HepG2 (cell line): ENCODE measurements around the gene ATAD3C. TPM values are rescaled to one million over a fixed set of nuclear protein-coding genes. Genes with fewer than 3 reads are reported as not detected.

Experiments used
- ATF5 ChIP-seq: sonication (generic); formaldehyde crosslinking; IDR thresholded peaks from 2 replicates; pipeline ENCODE4 v1.4.0; 2020; ENCODE audit warnings: mild to moderate bottlenecking, low read depth, missing genetic modification reagents
- DMTF1 ChIP-seq: sonication (generic); formaldehyde crosslinking; IDR thresholded peaks from 2 replicates; pipeline ENCODE4 v1.4.0; 2020; ENCODE audit warnings: mild to moderate bottlenecking, missing genetic modification reagents
- DZIP1 ChIP-seq: sonication (generic); formaldehyde crosslinking; IDR thresholded peaks from 2 replicates; pipeline ENCODE4 v1.5.0; 2020; ENCODE audit warnings: mild to moderate bottlenecking, missing genetic modification reagents
- GMEB2 ChIP-seq: IDR thresholded peaks from 2 replicates; pipeline ENCODE4 v1.6.1; 2016; ENCODE audit warnings: missing biosample characterization, missing genetic modification reagents, low read depth
- GZF1 ChIP-seq: sonication (generic); formaldehyde crosslinking; IDR thresholded peaks from 2 replicates; pipeline ENCODE4 v1.5.1; 2020; ENCODE audit warnings: mild to moderate bottlenecking, missing genetic modification reagents
- NFIC ChIP-seq: IDR thresholded peaks from 2 replicates; pipeline ENCODE4 v1.6.1; 2012; ENCODE audit warnings: mild to moderate bottlenecking, low read length, inconsistent platforms
- REXO4 ChIP-seq: sonication (generic); formaldehyde crosslinking; IDR thresholded peaks from 2 replicates; pipeline ENCODE4 v1.8.0; 2022; ENCODE audit warnings: missing genetic modification reagents, mild to moderate bottlenecking, borderline replicate concordance
- TARDBP ChIP-seq: sonication (generic); formaldehyde crosslinking; IDR thresholded peaks from 2 replicates; pipeline ENCODE4 v1.8.0; 2022; ENCODE audit warnings: mild to moderate bottlenecking, missing genetic modification reagents
- XBP1 ChIP-seq: sonication (generic); formaldehyde crosslinking; IDR thresholded peaks from 2 replicates; pipeline ENCODE4 v1.5.0; 2020; ENCODE audit warnings: missing genetic modification reagents
- ZBTB49 ChIP-seq: sonication (generic); formaldehyde crosslinking; IDR thresholded peaks from 2 replicates; pipeline ENCODE4 v1.4.0; 2020; ENCODE audit warnings: missing genetic modification reagents, borderline replicate concordance
- ZIK1 ChIP-seq: sonication (generic); formaldehyde crosslinking; IDR thresholded peaks from 2 replicates; pipeline ENCODE4 v1.5.0; 2020; ENCODE audit warnings: mild to moderate bottlenecking, low read depth, missing genetic modification reagents, borderline replicate concordance
- ZNF260 ChIP-seq: sonication (generic); formaldehyde crosslinking; IDR thresholded peaks from 2 replicates; pipeline ENCODE4 v1.4.0; 2020; ENCODE audit warnings: missing genetic modification reagents, low read depth, mild to moderate bottlenecking, borderline replicate concordance
- ZNF614 ChIP-seq: IDR thresholded peaks from 2 replicates; pipeline ENCODE4 v1.6.1; 2018; ENCODE audit warnings: missing biosample characterization, missing genetic modification reagents, inconsistent platforms, borderline replicate concordance
- ZNF703 ChIP-seq: sonication (generic); formaldehyde crosslinking; IDR thresholded peaks from 2 replicates; pipeline ENCODE4 v1.5.1; 2020; ENCODE audit warnings: missing genetic modification reagents, mild to moderate bottlenecking, moderate library complexity, borderline replicate concordance
- ZNF704 ChIP-seq: sonication (generic); formaldehyde crosslinking; IDR thresholded peaks from 2 replicates; pipeline ENCODE4 v1.8.1; 2023; ENCODE audit warnings: mild to moderate bottlenecking, inconsistent platforms, moderate library complexity, missing genetic modification reagents, borderline replicate concordance
- ZNF713 ChIP-seq: sonication (generic); formaldehyde crosslinking; IDR thresholded peaks from 2 replicates; pipeline ENCODE4 v1.4.0; 2020; ENCODE audit warnings: mild to moderate bottlenecking, missing genetic modification reagents
- polyA plus RNA-seq, 8 experiments: library from polyadenylated mRNA; depleted of rRNA in 3 of 8; stranded (reverse) in 7 of 8; unstranded in 1 of 8; fragments of >200 nt; fragmentation: Illumina TruSeq in 4 of 8; extraction: Trizol in 4 of 8; gene quantifications; 2 replicates each; pipeline versions ENCODE4 v1.2.1 to v1.2.3, GENCODE V29; 2011 to 2016; ENCODE audit warnings: low read depth in 4 of 8, missing spikeins in 1 of 8, mixed read lengths in 1 of 8; ENCODE audit not compliant: insufficient read depth in 1 of 8
- total RNA-seq, 5 experiments: library from RNA; depleted of rRNA; stranded (reverse); fragments of >200 nt; fragmentation: Illumina TruSeq; extraction: Trizol; gene quantifications; 2 replicates each; pipeline ENCODE4 v1.2.3, GENCODE V29; 2016; ENCODE audit warnings: low read depth in 1 of 5

The ATAD3C gene
- total and polyA plus RNA-seq, 2 of the 13 experiments (the other 11 are each of a cell fraction or from before 2014, with no cell fraction given) = 2.4 to 3.2 TPM

GRCh38 chr1:1400576-1401456 lies 48.7 kb upstream of the ATAD3C start (continued):
- TF ChIP-seq GMEB2 (CRISPR knock-in tag) (peak; percentile 52; the same call in 1 of the 2 replicates), ZNF713 (CRISPR knock-in tag) (peak; percentile 79; the same call in 1 of the 2 replicates), NFIC (no peak), ZNF614 (CRISPR knock-in tag) (peak; percentile 95; the same call in 1 of the 2 replicates), XBP1 (CRISPR knock-in tag) (no peak), DZIP1 (CRISPR knock-in tag) (no peak), REXO4 (no peak), ZIK1 (CRISPR knock-in tag) (peak; percentile 89; the same call in 1 of the 2 replicates), ATF5 (CRISPR knock-in tag) (no peak), ZBTB49 (CRISPR knock-in tag) (no peak), ZNF260 (no peak), TARDBP (peak; percentile 100), ZNF704 (0 out of 2 replicates have a peak, but pooled peaks have one; percentile 52), GZF1 (CRISPR knock-in tag) (peak; percentile 75), DMTF1 (CRISPR knock-in tag) (no peak), ZNF703 (no peak; the same call in 1 of the 2 replicates)
